Natural killer cell treated with Interleukin-12 subunit alpha and Interleukin-12 subunit beta and Interleukin-15 and Interleukin-18, amount 100 ng/mL, for 72 hours (primary cell): ENCODE results near the gene ACOT13. TPM values are rescaled to one million over a fixed set of nuclear protein-coding genes. Genes with fewer than 3 reads are reported as not detected.
"Not testable (repeated sequence)": the region's sequence is repeated elsewhere in the genome, so short reads cannot be mapped to it uniquely, and the experiment has no call there.

Experiments
- ATAC-seq, 2 donors: fragments of 150-1000 bp; cut with Tn5 transposase in 1 of 2; sonication (Bioruptor Pico), chemical (Tn5 transposase) in 1 of 2; 2 replicates each; pipeline ENCODE4 v1.10.0; 2021
- DNase-seq: peaks from one replicate; pipeline ENCODE4 v3.0.0; 2022; ENCODE audit warnings: low spot score
- H3K27ac Mint-ChIP-seq, 2 donors: 1 replicate in 1 of 2; 2 replicates in 1 of 2; pipeline ENCODE4 v1.8.0; 2022; ENCODE audit warnings: mixed read lengths in 2 of 2, mild to moderate bottlenecking in 1 of 2, moderate library complexity in 1 of 2
- H3K27me3 Mint-ChIP-seq, 2 donors: 1 replicate in 1 of 2; 2 replicates in 1 of 2; pipeline ENCODE4 v1.8.0; 2022; ENCODE audit warnings: mixed read lengths in 2 of 2
- H3K36me3 Mint-ChIP-seq: one replicate; pipeline ENCODE4 v1.8.0; 2022; ENCODE audit warnings: mixed read lengths
- H3K4me1 Mint-ChIP-seq, 2 donors: 1 replicate in 1 of 2; 2 replicates in 1 of 2; pipeline ENCODE4 v1.8.0; 2022; ENCODE audit warnings: low read depth in 2 of 2, mixed read lengths in 2 of 2, mild to moderate bottlenecking in 1 of 2
- H3K4me3 Mint-ChIP-seq: one replicate; pipeline ENCODE4 v1.8.0; 2022; ENCODE audit warnings: mixed read lengths
- H3K9me3 Mint-ChIP-seq: 2 replicates; pipeline ENCODE4 v1.8.0; 2022; ENCODE audit warnings: mixed read lengths
- total RNA-seq, 2 donors: library from RNA; stranded (reverse); gene quantifications; one replicate each; pipeline ENCODE4 v1.2.3, GENCODE V29; 2022

The ACOT13 gene
- total RNA-seq, 2 donors from 2014 or later = 10.2 to 20.1 TPM

GRCh38 chr6:24646771-24647170, 20.1 kb upstream of the ACOT13 start:
- Mint-ChIP-seq H3K9me3 (no peaks in the 10 kb centered on the region), H3K27ac (peak overlapping the region; percentile 51 to 67)
- ATAC-seq = no peak

GRCh38 chr6:24648276-24648675, 18.6 kb upstream of the ACOT13 start:
- no peak overlapping the region for H3K27ac Mint-ChIP-seq
- peaks cover 15% of the 10 kb centered on the region for H3K36me3 Mint-ChIP-seq
- H3K4me3 Mint-ChIP-seq = no peak overlapping the region
- no peaks in the 10 kb centered on the region for H3K9me3 Mint-ChIP-seq
- DNase-seq (no peak), ATAC-seq (no peak)
- peaks cover 6 to 17% of the 10 kb centered on the region in 2 donors for H3K27me3 Mint-ChIP-seq
- peaks cover 13 to 17% of the 10 kb centered on the region in 2 donors for H3K4me1 Mint-ChIP-seq

More at GRCh38 chr6:24646771-24647170, 20.1 kb upstream of the ACOT13 start:
- no peak for DNase-seq
- Mint-ChIP-seq H3K4me3 (peak overlapping the region; percentile 92), H3K4me1 (peaks cover 13 to 17% of the 10 kb centered on the region in 2 donors), H3K27me3 (peaks cover 9 to 20% of the 10 kb centered on the region in 2 donors), H3K36me3 (peaks cover 2% of the 10 kb centered on the region)

GRCh38 chr6:24649691-24650090, 17.2 kb upstream of the ACOT13 start:
- Mint-ChIP-seq H3K4me1 (peaks cover 13 to 17% of the 10 kb centered on the region in 2 donors), H3K27ac (no peak overlapping the region), H3K4me3 (no peak overlapping the region), H3K9me3 (no peaks in the 10 kb centered on the region), H3K27me3 (peaks cover 6 to 11% of the 10 kb centered on the region in 2 donors), H3K36me3 (peaks cover 22% of the 10 kb centered on the region)
- no peak for DNase-seq
- ATAC-seq = no peak

- H3K9me3 Mint-ChIP-seq = no peaks in the 10 kb centered on the region
- H3K4me3 Mint-ChIP-seq = no peak overlapping the region
- H3K27ac Mint-ChIP-seq = no peak overlapping the region
- no peak for DNase-seq
- ATAC-seq = no peak
- peaks cover 13 to 14% of the 10 kb centered on the region in 2 donors for H3K4me1 Mint-ChIP-seq
- peaks cover 22% of the 10 kb centered on the region for H3K36me3 Mint-ChIP-seq
- H3K27me3 Mint-ChIP-seq = peaks cover 3 to 4% of the 10 kb centered on the region in 2 donors
These were observed 16.5 kb upstream of the ACOT13 start for GRCh38 chr6:24650365-24650764.

GRCh38 chr6:24655215-24655614, 11.7 kb upstream of the ACOT13 start:
- Mint-ChIP-seq H3K4me1 (peaks cover 12 to 16% of the 10 kb centered on the region in 2 donors), H3K27me3 (no peaks in the 10 kb centered on the region), H3K36me3 (peaks cover 33% of the 10 kb centered on the region), H3K9me3 (no peaks in the 10 kb centered on the region), H3K27ac (peak overlapping the region; percentile 4 to 43), H3K4me3 (no peak overlapping the region)
- DNase-seq = no peak
- ATAC-seq = no peak

- Mint-ChIP-seq H3K9me3 (no peaks in the 10 kb centered on the region), H3K4me3 (no peak overlapping the region), H3K36me3 (peaks cover 17% of the 10 kb centered on the region), H3K27ac (no peak overlapping the region), H3K27me3 (no peaks in the 10 kb centered on the region), H3K4me1 (peaks cover 25 to 37% of the 10 kb centered on the region in 2 donors)
- DNase-seq (no peak), ATAC-seq (no peak)
These were observed 8.0 kb upstream of the ACOT13 start for GRCh38 chr6:24658573-24659560.

- DNase-seq = no peak
- Mint-ChIP-seq H3K9me3 (no peaks in the 10 kb centered on the region), H3K36me3 (peaks cover 19% of the 10 kb centered on the region), H3K4me3 (no peak overlapping the region), H3K27me3 (no peaks in the 10 kb centered on the region), H3K27ac (no peak overlapping the region), H3K4me1 (peaks cover 28 to 41% of the 10 kb centered on the region in 2 donors)
- no peak for ATAC-seq
These were observed 7.3 kb upstream of the ACOT13 start for GRCh38 chr6:24659561-24659960.

- DNase-seq (no peak), ATAC-seq (no peak)
- Mint-ChIP-seq H3K27me3 (no peaks in the 10 kb centered on the region), H3K9me3 (no peaks in the 10 kb centered on the region), H3K36me3 (peaks cover 22% of the 10 kb centered on the region), H3K27ac (no peak overlapping the region), H3K4me3 (no peak overlapping the region), H3K4me1 (peaks cover 33 to 46% of the 10 kb centered on the region in 2 donors)
These were observed 6.8 kb upstream of the ACOT13 start for GRCh38 chr6:24660105-24660504.

GRCh38 chr6:24661759-24662158, 5.1 kb upstream of the ACOT13 start:
- not testable (repeated sequence) for H3K4me3 Mint-ChIP-seq, ATAC-seq, H3K27ac Mint-ChIP-seq, H3K27me3 Mint-ChIP-seq, DNase-seq, H3K9me3 Mint-ChIP-seq
- peaks cover 11% of the 10 kb centered on the region for H3K36me3 Mint-ChIP-seq
- peaks cover 31 to 44% of the 10 kb centered on the region in 2 donors for H3K4me1 Mint-ChIP-seq

- no peak overlapping the region for H3K4me3 Mint-ChIP-seq
These were observed 4.6 kb upstream of the ACOT13 start for GRCh38 chr6:24662236-24662635.

GRCh38 chr6:24663189-24663588, 3.7 kb upstream of the ACOT13 start:
- ATAC-seq = no peak
- no peak for DNase-seq
- H3K4me1 Mint-ChIP-seq = peaks cover 40 to 52% of the 10 kb centered on the region in 2 donors
- H3K9me3 Mint-ChIP-seq = no peaks in the 10 kb centered on the region
- no peaks in the 10 kb centered on the region for H3K27me3 Mint-ChIP-seq
- H3K4me3 Mint-ChIP-seq = no peak overlapping the region
- H3K36me3 Mint-ChIP-seq = peaks cover 11% of the 10 kb centered on the region
- no peak overlapping the region for H3K27ac Mint-ChIP-seq

More at GRCh38 chr6:24662236-24662635, 4.6 kb upstream of the ACOT13 start:
- DNase-seq = no peak
- Mint-ChIP-seq H3K27me3 (no peaks in the 10 kb centered on the region), H3K27ac (no peak overlapping the region), H3K36me3 (peaks cover 11% of the 10 kb centered on the region), H3K9me3 (no peaks in the 10 kb centered on the region), H3K4me1 (peaks cover 36 to 47% of the 10 kb centered on the region in 2 donors)
- ATAC-seq = no peak

- H3K36me3 Mint-ChIP-seq = peaks cover 17% of the 10 kb centered on the region
- peak overlapping the region; percentile 97 for H3K4me3 Mint-ChIP-seq
- ATAC-seq (no peak), DNase-seq (no peak)
- H3K9me3 Mint-ChIP-seq = no peaks in the 10 kb centered on the region
- peaks cover 48 to 62% of the 10 kb centered on the region in 2 donors for H3K4me1 Mint-ChIP-seq
- peak overlapping the region; percentile 94 to 100 for H3K27ac Mint-ChIP-seq
- no peaks in the 10 kb centered on the region for H3K27me3 Mint-ChIP-seq
These were observed 2.6 kb upstream of the ACOT13 start for GRCh38 chr6:24664046-24664987.

- no peaks in the 10 kb centered on the region for H3K27me3 Mint-ChIP-seq
- peaks cover 30% of the 10 kb centered on the region for H3K36me3 Mint-ChIP-seq
- H3K9me3 Mint-ChIP-seq = no peaks in the 10 kb centered on the region
- peaks cover 48 to 62% of the 10 kb centered on the region in 2 donors for H3K4me1 Mint-ChIP-seq
- H3K27ac Mint-ChIP-seq = peak overlapping the region; percentile 94 to 100
- no peak for DNase-seq
- peak; percentile 50 to 58 for ATAC-seq
- peak overlapping the region; percentile 97 for H3K4me3 Mint-ChIP-seq
These were observed 708 bp upstream of the ACOT13 start for GRCh38 chr6:24666097-24666640.
